ENCODE results near the gene SPSB3.

DNA sequence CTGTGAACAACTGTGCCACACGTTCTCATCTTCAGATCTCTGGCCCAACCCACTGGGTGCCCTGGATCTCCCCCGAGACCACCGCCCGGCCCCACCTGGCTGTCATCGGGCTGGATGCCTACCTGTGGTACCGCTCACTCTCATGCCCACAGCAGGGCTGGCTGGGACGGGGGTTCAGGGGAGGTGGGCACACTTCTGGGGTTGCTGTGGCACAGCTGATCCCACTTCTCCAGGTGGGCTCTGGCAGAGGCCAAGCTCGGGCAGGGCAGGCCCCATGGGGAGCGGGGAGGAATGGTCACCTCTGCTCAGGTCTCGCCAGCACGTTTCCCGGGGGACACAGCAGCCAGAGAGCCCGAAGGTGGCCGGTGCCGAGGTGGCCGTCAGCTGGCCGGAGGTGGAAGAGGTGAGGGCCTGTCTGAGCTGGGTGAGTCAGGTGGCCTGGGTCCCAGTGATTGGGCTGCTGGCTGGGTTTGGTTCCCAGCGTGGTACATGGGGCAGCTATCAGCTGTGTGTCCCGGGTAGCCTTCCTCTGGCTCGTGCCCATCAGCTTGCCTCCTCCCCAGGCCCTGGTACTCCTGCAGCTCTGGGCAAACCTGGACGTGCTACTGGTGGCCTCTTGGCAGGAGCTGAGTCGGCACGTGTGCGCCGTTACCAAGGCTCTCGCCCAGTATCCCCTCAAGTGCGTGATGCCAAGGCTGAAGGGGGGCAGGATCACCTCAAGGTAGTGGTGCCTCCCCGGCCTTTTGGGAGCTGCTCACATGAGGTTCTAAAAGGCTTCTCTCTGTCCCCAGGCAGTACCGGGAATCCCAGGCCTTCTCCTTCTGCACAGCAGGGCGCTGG lies 7.1 kb downstream of the SPSB3 start:
- TF ChIP-seq, protein P1, sequence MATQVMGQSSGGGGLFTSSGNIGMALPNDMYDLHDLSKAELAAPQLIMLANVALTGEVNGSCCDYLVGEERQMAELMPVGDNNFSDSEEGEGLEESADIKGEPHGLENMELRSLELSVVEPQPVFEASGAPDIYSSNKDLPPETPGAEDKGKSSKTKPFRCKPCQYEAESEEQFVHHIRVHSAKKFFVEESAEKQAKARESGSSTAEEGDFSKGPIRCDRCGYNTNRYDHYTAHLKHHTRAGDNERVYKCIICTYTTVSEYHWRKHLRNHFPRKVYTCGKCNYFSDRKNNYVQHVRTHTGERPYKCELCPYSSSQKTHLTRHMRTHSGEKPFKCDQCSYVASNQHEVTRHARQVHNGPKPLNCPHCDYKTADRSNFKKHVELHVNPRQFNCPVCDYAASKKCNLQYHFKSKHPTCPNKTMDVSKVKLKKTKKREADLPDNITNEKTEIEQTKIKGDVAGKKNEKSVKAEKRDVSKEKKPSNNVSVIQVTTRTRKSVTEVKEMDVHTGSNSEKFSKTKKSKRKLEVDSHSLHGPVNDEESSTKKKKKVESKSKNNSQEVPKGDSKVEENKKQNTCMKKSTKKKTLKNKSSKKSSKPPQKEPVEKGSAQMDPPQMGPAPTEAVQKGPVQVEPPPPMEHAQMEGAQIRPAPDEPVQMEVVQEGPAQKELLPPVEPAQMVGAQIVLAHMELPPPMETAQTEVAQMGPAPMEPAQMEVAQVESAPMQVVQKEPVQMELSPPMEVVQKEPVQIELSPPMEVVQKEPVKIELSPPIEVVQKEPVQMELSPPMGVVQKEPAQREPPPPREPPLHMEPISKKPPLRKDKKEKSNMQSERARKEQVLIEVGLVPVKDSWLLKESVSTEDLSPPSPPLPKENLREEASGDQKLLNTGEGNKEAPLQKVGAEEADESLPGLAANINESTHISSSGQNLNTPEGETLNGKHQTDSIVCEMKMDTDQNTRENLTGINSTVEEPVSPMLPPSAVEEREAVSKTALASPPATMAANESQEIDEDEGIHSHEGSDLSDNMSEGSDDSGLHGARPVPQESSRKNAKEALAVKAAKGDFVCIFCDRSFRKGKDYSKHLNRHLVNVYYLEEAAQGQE (IDR thresholded peaks at IDR 0.05; ENCODE audit: borderline replicate concordance), result no peak
- TF ChIP-seq, protein P1 (CRISPR knock-in tag; IDR thresholded peaks at IDR 0.05; ENCODE audit: low read depth), result no peak
- TF ChIP-seq DIDO1 (tag; IDR thresholded peaks at IDR 0.05; ENCODE audit: low read depth) (no peak), RCOR1 (IDR thresholded peaks at IDR 0.05; ENCODE audit: borderline replicate concordance in 1 of 2, low read depth in 2 of 2, low read length in 2 of 2) (no peak), POLR2A (conservative IDR thresholded peaks at IDR 0.05) (no peak), FOSL1 (tag; conservative IDR thresholded peaks at IDR 0.05) (no peak)
- TF ChIP-seq, protein P2, sequence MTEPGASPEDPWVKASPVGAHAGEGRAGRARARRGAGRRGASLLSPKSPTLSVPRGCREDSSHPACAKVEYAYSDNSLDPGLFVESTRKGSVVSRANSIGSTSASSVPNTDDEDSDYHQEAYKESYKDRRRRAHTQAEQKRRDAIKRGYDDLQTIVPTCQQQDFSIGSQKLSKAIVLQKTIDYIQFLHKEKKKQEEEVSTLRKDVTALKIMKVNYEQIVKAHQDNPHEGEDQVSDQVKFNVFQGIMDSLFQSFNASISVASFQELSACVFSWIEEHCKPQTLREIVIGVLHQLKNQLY (CRISPR knock-in tag; conservative IDR thresholded peaks at IDR 0.05), result no peak

Measured in K562 (cell line).